NCI-H748 (cell line): ENCODE results near the gene SUSD3.

Source experiments
- DNase-seq: peaks from one replicate; lab custom pipeline; 2025; ENCODE audit not compliant: unreplicated experiment; lab: John Stamatoyannopoulos, UW

Gene SUSD3

DNA sequence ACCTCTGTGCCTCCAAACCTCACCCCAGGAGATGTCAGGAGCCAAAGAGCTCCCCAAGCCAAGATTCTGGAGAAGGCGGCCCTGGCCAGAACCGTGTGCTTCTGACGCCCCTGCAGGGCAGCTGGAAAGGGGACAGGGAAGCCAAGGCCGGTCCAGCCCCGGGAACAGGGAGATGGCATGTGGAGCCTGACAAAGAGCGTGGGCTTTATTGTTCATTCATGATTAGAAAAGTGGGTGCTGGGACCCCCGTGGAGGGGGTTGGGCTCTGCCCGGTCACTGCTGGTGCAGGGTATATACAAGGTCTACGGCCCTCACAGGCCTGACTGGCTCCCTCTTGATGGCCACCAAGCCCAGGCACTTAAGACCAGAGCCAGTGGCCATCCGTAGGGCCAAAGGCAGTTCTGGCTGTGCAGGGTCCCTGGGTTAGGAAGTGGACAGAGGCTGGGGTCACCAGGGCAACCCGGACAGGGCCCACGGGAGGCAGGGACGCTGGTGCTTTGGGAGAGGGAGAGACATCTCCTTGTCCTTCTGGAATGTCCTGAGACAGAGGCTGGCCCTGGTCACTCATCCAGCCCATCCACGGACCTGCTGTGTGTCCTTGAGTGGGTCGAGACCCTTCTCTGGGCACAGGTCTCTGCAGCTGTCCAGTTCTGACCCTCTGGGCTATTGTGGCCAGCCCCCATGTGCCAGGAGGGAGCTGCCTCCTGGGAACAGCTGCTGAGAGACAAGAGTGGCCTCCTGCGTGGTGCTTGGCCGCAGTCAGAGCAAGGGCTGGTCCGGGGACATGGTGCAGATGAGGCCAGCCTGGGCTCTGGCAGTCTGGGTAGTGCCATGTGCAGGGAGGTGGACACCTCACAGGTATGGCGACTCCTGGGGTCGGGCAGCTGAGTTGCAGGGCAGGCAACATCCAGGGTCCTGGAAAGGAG is 63.1 kb downstream of the SUSD3 start:
- DNase-seq, result no peak

DNA sequence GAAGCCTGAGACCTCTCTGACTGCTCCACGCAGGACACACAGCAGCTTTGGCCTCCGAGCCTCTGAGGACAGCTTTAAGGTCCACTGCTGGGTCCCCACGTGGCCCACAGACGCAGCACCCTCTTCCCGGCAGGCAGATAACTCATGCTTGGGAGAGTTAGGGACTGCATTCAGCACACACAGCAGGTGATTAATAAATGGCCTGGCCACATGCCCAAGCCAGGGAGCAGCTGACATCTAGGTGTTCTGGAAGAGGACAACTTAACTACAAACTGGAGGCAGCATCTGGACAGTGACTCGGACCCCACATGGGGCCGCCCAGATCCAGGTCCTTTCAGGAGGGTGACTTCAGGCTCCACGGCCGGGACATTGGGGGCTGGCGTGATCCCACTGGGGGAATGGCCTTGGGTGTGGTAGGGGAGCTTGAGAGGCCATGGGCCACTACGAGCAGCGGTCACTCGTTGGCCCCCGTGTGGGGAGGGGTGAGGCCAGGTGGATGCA is 64.3 kb downstream of the SUSD3 start:
- no peak for DNase-seq

DNA sequence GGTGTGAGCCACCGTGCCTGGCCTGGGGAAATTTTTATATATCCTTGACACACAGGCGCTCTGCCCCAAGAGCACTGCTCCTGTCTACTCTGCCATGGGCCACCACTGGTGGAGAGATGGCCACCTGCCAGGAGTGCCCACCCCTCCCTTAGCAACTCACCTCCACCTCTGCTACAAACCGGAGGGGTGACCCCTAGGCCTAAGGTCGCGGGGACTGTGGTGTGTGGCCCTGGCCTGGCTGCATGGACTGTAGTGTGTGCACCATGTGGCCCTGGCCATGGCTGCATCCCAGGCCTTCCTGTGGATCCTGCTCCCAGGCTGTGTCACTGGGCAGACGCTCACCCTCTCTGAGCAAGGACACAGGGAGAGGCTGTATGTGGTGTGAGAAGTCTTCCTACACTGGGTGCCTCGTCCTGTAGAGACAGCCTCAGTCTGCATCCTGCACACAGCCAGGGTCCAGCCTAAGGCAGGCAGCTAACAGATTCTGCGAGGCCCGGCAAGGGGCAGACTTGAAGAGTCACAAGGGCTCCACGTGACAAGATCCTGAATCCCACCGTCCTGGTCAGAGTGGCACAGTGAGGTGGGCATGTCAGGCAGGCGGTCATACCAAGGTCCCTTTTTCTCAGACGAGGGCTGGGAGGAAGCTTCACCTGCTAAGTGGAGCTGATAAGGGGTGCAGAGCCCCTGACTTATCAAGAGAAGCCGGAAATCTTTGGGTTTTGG is 65.2 kb downstream of the SUSD3 start:
- no peak for DNase-seq

DNA sequence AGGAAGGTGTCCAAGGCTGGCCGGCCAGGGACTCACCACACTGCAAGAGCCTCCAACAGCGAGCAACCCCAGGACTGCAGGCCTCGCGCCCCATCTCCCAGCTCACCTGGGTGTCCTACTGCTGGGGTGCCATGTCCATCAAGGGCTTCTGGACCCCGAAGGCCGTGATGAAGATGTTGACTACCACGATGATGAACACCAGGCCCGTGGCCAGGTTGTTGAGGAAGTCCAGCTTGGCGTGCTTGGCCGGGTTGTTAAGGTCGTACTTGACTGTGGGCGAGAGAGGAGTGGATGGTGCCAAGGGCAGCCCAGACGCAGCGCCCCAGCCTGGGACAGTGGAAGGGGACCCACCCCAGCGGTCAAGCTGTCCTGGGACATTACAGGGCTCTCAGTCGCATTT is 66.3 kb downstream of the SUSD3 start:
- DNase-seq, result no peak

DNA sequence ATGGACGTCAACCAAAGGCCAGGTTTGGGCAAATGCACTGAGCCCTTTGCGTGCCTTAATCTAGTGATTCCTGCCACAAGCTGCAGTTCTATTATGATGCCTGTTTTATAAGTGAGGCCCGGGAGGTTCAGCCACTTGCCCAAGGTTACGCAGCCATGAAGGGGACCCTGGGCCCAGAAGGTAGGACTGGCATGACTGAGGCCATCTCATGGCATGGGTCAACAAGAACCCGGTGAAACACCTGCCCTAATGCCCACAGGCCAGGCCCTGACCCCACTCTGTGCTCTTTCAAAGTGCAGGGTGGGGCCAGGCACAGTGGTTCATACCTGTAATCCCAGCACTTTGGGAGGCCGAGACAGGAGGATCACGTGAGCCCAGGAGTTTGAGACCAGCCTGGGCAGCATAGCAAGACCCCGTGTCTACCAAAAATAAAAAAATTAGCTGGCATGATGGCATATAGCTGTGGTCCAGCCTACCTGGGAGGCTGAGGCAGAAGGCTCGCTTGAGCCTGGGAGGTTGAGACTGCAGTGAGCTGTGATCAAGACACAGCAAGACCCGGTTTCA is 66.9 kb downstream of the SUSD3 start:
- no peak for DNase-seq

DNA sequence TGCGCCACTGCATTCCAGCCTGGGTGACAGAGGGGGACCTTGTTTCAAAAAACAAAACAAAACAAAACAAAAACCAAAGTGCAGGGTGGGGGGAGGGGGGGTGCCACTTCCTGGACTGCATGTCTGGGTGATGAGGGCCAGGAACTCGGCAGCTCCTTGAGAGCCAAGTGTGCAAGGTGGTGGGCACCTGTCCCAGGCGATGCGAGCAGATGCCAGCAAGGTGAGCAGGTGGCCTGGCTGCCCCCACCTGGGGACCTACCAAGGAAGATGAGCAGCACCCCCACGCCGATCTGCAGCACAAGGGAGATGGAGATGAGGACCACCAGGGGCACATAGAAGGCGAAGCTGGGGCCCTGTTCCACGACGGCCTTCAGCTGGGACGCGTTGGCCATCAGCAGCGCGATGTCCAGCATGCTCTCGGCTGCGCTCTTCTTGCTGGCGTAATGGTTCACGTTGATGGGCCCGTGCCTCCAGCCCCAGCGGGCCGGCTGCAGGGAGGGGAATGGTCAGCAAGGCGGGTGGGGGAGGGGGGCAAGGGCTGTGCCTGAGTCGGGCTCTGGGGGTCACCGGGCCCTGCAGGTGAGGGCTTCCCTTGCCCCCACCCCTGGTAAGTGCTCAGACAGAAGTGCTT is 67.8 kb downstream of the SUSD3 start:
- no peak for DNase-seq

DNA sequence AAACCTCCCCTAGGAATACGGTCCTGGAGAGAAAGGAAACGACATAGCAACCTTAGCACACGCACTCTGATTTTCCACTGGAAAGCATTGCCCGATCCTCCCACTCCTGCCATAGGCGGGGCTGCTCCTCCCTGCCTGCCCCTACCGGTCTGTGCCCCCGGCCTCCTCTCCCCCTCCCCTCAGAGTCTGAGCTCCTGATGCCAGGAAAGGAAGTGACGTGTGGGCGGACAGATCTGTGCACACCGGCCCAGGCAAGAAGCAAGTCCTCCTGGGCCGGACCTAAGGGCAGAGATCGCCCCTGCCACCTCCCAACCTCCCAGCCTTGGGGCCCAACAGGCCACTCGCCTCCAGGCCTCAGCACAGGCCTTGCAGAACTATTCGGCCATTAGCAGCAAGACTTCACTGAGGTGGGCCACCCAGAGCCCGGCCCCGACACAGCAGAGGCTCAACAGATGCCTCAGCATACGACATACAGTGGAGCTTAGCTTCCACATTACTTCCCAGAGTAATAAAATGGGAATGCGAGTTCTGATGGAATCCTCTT is 68.4 kb downstream of the SUSD3 start:
- no peak for DNase-seq

DNA sequence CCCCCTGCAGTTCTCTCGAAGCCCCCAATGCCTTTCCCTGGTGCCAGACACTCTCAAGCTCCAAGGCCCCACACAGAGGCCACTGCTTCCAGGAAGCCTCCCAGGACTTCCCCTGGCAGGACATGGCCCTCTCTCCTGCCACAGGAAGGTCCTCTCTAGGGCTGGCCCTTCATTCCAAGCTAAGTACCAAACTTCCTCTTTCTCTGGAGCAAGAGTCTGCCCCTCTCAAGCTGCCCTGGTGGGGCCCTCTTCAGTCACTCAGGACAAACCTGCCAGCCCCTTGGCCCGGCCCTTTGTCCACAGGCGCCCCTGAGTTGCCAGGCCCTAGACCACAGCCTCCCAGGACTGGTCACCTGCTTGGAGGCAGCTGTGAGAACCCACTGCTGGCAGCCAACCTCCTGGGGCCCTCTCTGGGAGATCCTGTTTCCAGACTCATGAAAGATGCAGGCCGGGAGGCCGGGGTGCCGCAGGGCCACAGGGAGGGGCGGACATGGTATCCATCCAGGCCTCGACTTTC is 69.0 kb downstream of the SUSD3 start:
- DNase-seq, result no peak

DNA sequence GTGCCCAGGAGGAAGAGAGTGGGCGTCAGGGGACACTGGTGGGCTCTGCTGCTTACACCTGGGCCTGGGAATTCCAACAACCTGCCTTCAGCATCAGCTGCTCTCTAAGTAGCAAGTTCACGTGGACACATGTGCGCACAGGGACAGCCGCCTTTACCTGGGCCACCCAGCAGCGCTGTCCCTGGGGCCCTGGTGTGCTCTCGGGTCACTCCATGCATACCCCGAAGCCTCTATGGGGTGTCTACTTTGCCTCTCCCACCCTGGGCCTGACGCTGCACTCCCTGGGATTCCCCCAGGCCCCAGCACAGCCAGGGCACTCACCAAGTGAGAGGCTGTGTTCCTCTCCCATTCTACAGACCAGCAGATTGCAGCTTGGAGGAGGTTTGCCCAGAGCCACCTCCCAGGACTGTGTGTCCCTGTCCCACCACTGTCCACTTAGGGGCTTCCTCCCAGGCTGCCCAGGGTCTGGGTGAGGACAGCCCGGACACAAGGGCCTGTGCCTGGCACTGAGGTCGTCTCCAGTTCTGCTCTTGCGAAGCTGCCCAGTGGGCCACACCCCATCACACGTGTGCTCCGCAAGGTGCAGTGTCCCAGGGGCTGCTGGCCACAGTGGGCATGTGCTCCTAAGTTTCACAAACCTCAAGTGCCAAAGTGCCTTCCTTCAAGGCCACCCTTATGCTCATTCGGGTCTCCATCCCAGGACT is 69.7 kb downstream of the SUSD3 start:
- no peak for DNase-seq

DNA sequence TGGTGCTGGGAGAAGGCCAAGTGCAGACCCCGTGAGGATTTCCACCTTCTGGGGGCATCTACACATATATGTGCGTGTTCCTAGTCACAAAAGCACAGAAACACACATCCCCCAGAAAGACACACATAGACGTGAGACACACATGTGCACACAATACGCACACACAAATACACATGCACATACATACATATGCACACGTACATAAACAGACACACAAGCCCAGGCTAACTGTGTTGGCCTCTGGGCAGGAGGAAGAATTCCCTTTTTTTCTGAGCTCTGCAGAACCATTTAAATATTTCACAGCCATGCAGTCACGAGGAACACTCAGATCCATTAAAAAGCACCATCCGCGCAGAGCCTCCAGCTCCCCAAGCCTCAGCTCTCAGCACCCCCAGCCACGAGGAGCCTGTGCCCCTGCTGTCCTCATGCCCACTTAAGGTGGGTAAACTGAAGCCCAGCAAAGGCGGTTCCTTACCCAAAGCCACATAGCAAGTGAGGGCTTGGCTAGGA is 70.3 kb downstream of the SUSD3 start:
- DNase-seq, result no peak

DNA sequence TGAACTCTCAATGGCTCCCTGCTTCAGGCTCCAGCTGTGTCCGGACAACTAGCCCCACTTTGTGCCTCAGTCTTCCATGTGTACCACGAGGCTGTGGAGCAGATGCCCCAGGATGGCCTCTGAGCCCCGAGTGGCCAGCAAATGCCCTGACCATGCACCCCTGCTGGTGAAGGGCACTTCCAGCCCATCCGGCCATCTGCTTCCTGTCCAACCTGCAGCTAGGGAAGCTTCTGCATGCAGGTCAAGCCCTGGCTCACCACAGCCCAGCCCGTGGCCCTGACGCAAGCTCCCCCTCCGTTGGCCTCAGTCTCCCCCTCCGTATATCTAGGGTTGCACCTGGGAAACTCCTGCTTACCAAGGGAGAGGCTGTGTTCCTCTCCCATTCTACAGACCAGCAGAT is 70.8 kb downstream of the SUSD3 start:
- no peak for DNase-seq

DNA sequence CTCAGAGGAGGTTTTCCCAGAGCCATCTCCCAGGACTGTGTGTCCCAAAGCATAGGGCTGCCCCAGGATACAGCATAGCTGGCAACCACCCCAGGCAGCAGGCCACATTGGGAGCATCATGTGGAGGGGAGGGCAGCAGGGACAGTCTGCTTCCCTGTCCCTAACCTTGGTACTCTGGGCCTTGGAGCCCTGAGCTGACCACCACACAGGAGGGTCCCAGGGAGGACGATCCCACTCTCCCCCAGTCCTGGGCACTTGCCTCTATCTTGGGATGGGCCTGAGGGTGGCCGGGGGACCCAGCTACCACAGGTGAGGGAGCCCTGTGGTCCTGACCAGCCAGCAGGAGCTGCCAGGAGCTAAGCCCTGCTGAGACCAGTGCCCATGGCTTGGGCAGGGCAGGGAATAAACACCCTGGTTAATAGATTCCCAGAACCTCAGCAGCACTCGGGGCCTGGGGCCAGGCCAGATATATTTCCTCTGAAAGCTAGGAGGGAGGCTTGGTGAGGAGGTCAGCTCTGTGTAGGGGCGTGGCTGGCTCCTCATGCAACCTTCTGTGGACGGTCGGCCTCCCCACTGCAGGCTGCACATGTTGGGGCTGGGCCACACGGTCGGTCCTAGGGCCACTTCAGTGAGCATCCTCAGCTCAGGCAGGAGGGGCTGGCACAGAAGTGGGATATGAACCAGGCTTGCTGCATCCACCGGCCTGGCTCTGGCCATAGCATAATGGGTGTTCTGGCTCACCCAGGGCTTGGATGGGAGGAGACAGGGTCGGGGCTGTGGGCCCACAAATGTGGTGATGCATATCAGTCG is 71.4 kb downstream of the SUSD3 start:
- DNase-seq, result no peak

DNA sequence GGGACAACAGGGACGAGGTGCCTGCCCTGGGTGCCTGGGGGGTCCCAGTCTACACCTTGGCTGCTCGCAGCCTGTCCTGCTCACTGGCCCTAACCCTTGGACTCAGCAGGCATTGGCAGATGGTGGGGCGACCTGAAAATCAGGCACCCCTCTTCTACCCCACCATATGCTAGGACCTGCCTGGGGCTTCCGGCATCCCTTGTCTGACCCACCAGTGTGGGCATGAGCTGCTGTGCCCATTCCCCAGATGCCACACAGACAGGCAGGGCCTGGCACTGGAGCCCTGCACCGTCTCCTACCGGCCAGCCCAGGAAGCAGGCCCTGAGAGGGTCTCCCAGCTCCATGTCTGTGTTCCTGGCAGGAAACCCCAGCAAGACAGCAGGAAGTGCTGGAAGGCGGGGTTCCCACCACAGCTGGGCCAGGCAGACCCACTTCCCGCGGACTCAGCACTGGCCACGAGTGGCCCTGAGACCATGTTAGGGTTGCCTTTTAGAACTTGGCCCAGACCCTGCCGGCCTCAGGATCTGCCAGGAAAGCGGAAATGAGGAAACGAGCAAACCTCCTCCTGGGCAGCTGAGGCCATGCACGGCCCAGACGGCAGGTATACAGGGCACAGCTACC is 72.5 kb downstream of the SUSD3 start:
- no peak for DNase-seq

DNA sequence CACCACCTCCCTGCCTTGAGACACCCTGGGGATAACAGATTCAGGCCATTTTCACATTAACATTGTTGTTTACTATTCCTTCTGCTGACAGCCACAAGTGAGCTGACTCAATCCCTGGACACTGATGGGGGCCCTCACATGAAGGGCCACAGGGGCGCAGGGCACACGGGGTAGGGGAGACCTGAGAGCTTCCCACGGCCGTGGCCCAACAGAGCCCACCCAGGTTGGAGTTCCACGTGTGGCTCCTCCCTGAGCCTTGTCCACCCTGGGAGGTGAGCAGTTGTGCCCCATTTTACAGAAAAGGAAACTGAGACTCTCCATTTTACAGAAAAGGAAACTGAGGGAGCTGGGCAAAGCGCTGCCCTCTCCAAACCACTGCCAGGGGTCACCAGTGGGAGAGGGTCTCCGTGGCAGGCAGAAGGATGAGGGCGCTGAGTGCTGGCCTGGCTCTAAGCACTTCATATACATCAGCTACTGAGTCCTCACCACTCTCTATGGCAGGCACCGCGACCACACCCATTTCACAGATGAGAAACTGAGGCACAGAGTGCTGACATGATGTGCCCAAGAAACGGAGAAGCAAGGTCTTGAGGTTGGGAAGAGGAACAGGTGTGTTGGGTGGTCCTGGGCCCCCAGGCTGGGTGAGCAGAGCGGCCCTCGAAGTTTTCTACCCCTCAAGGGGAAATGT is 73.2 kb downstream of the SUSD3 start:
- DNase-seq, result no peak

DNA sequence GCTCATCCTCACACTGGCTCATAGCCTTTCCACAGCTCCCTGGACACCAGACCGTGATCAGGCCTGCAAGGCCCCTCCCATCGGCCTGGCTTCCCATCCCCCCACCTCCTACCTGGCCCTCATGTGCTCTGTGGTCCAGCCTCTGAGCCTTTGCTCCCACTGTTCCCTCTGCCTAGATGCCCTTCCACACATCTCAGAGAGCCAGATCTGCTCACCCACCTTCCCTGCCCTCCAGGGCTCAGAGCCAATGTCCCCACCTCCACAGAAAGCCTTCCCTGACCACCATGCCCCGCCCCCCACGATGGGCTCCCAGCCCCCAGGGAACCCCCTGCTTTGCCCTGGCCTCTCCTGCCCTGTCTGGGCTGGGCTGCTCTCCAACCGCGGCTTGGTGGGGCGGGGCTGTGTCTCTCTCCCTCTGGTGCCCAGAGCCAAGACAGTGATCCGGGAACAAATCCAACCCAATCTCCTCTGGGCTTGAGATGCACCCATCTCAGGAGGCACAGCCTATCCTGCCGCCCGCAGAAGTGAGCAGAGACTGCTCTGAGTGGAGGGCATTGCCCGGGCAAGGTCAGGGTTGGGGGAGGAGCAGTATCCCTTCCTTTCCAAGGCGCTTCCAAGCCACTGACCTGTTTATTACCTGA is 73.9 kb downstream of the SUSD3 start:
- DNase-seq, result no peak

DNA sequence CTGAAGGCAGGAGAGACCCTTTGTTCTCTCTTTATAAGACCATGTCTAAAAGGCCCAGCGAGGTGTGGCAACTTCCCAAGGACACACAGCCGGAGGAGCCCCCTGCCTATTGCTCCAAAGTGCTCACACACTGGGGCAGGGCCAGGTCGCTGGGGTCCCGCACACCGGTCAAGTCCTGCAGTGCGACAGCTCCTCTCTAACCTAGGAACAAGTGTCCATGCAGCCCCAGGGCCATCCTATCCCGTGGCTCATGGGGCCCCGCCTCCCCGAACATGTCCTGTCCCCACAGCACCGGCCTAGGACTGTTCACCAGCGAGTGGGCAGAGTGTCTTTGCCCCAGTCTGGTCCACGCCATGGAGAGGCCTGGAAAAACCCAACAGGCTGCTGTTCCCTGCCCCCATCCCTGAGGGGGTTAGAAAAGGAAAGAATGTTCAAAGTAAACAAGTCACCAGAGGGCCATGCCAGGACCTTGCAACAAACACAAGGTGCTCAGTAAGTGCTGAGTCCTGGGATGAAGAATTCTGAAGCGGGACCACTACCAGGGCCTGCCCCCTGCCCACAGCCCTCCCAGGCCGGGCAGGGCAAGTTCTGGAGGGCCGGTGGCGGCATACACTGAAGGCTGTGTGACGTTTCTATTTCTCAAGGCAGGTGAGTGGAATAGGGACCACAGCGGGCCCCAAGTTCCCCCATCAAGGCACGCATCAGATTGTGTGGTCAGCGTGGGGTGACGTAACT is 74.6 kb downstream of the SUSD3 start:
- DNase-seq, result no peak

DNA sequence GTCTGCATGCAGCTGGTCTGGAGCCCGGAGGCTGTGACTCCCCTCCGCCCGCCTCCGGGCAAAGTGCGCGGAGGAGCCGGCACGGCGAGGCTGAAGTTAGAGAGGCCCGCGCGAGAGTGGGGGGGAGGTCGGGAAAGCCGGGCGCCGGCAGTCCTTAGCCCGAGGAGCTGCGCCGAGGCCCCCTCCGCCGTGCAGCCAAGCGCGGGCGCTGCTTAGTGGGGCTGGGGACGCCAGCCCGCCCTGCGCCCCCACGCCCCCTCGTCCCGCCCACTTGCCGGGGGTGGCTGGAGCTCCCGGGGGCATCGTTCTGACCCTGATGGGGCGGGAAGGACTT is 75.1 kb downstream of the SUSD3 start:
- DNase-seq, result peak; percentile 72
